ENCODE data around the gene SRSF3.

Gene SRSF3

DNA sequence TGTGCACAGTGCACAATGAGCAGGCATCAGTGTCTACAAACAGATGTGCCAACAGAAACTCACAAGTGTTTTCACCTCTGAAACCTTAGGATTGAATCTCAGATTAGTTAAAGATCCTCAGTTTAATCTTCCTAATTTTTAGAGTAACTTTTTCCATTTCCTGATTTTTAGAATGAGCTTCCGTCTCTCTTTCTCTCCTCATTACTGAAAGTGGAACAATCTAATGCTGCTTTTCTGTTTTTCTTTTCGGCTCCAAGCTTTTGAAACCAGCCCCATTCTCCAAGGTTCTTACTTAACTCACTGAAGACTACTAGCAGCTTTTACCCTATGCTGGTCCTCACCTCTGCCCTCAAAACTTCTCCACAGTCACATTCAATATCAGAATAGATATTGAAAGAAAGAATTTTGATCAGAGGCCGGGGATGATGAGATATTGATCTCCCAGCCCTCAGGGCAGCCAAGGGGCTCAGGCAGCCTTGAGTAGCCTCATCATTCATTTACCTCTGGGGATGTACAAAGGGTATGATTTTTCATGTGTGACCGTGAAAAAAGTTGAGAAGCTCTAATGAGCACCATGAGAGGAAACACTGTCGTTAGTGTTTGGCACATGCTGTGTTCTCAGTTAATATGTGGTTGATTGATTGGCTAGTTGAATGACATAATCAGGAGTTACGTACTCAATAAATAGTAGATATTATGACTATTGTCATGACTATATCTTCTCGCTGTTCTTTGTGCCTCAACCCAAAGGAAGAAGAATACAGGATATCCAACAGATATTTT lies 35.0 kb upstream of the SRSF3 start:
- Histone ChIP-seq H3K27ac (ENCODE audit: low read depth, low read length, poor library complexity, severe bottlenecking) (no peak overlapping the region), H3K9ac (ENCODE audit: low read length) (no peak overlapping the region), H3K4me3 (ENCODE audit: low read depth, low read length, poor library complexity, severe bottlenecking) (no peak overlapping the region), H3K79me2 (ENCODE audit: insufficient read depth, low read length) (no peaks in the 10 kb centered on the region), H3K9me3 (ENCODE audit: low read length) (no peaks in the 10 kb centered on the region), H3F3A (ENCODE audit: insufficient read depth, low read length) (no peaks in the 10 kb centered on the region), H3K27me3 (ENCODE audit: insufficient read depth, low read length) (no peaks in the 10 kb centered on the region), H3K36me3 (ENCODE audit: insufficient read depth, low read length) (no peaks in the 10 kb centered on the region), H2AFZ (ENCODE audit: low read length) (no peak overlapping the region), H4K20me1 (ENCODE audit: insufficient read depth, low read length) (no peaks in the 10 kb centered on the region), H3K4me2 (ENCODE audit: low read length) (no peak overlapping the region), H3K4me1 (ENCODE audit: insufficient read depth, low read length, severe bottlenecking) (no peaks in the 10 kb centered on the region), H3K9me2 (ENCODE audit: low read depth, low read length) (no peaks in the 10 kb centered on the region)
- no peak for TF ChIP-seq EZH2 (IDR thresholded peaks at IDR 0.05; ENCODE audit: borderline replicate concordance, low read length)
- TF ChIP-seq CTCF (IDR thresholded peaks at IDR 0.05; ENCODE audit: low read length) = no peak

DNA sequence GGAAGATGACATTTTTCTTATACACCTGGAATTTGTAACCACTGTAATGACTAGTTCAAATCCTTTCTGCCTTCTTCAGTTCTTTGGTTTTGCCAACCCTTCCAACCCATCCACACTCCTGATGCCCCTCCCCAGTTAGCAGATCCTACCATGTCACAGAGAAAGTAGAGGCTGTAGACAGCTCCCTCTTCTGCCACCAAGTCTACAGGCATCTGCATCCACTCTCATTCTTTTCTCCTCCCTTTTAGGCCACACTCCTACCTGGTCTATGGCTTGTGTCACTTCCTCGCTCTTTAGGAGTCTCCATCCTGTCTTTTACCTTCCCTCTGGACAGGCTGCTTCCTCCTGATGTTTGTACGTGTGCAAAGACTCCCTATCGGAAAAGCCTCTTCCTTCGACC lies 33.3 kb upstream of the SRSF3 start:
- Histone ChIP-seq H3K9ac (ENCODE audit: low read length) (no peak overlapping the region), H4K20me1 (ENCODE audit: insufficient read depth, low read length) (no peaks in the 10 kb centered on the region), H3K79me2 (ENCODE audit: insufficient read depth, low read length) (no peaks in the 10 kb centered on the region), H3K36me3 (ENCODE audit: insufficient read depth, low read length) (no peaks in the 10 kb centered on the region), H3K27ac (ENCODE audit: low read depth, low read length, poor library complexity, severe bottlenecking) (no peak overlapping the region), H3K4me2 (ENCODE audit: low read length) (no peak overlapping the region), H3F3A (ENCODE audit: insufficient read depth, low read length) (no peaks in the 10 kb centered on the region), H2AFZ (ENCODE audit: low read length) (no peak overlapping the region), H3K4me1 (ENCODE audit: insufficient read depth, low read length, severe bottlenecking) (no peaks in the 10 kb centered on the region), H3K9me3 (ENCODE audit: low read length) (no peaks in the 10 kb centered on the region), H3K4me3 (ENCODE audit: low read depth, low read length, poor library complexity, severe bottlenecking) (no peak overlapping the region), H3K27me3 (ENCODE audit: insufficient read depth, low read length) (no peaks in the 10 kb centered on the region), H3K9me2 (ENCODE audit: low read depth, low read length) (no peaks in the 10 kb centered on the region)
- TF ChIP-seq EZH2 (IDR thresholded peaks at IDR 0.05; ENCODE audit: borderline replicate concordance, low read length) (no peak), CTCF (IDR thresholded peaks at IDR 0.05; ENCODE audit: low read length) (no peak)

GRCh38 chr6:36563237-36563927 lies 30.8 kb upstream of the SRSF3 start:
- no peak overlapping the region for H3K27ac ChIP-seq (ENCODE audit: low read depth, low read length, poor library complexity, severe bottlenecking)
- no peaks in the 10 kb centered on the region for H4K20me1 ChIP-seq (ENCODE audit: insufficient read depth, low read length)
- H3K27me3 ChIP-seq (ENCODE audit: insufficient read depth, low read length) = no peaks in the 10 kb centered on the region
- no peaks in the 10 kb centered on the region for H3K9me2 ChIP-seq (ENCODE audit: low read depth, low read length)
- no peak overlapping the region for H3K4me3 ChIP-seq (ENCODE audit: low read depth, low read length, poor library complexity, severe bottlenecking)
- no peak overlapping the region for H3K4me2 ChIP-seq (ENCODE audit: low read length)
- H3K36me3 ChIP-seq (ENCODE audit: insufficient read depth, low read length) = no peaks in the 10 kb centered on the region
- H3K9ac ChIP-seq (ENCODE audit: low read length) = no peak overlapping the region
- TF ChIP-seq CTCF (IDR thresholded peaks at IDR 0.05; ENCODE audit: low read length) = no peak
- TF ChIP-seq EZH2 (IDR thresholded peaks at IDR 0.05; ENCODE audit: borderline replicate concordance, low read length) = no peak
- H3K9me3 ChIP-seq (ENCODE audit: low read length) = no peaks in the 10 kb centered on the region
- H3F3A ChIP-seq (ENCODE audit: insufficient read depth, low read length) = no peaks in the 10 kb centered on the region
- H2AFZ ChIP-seq (ENCODE audit: low read length) = no peak overlapping the region
- H3K79me2 ChIP-seq (ENCODE audit: insufficient read depth, low read length) = no peaks in the 10 kb centered on the region
- H3K4me1 ChIP-seq (ENCODE audit: insufficient read depth, low read length, severe bottlenecking) = no peaks in the 10 kb centered on the region
